GM19043 (cell line): ENCODE results near the gene NUTM2E.
"Not testable (repeated sequence)": the region's sequence is repeated elsewhere in the genome, so short reads cannot be mapped to it uniquely, and the experiment has no call there.

Experiments
- ATAC-seq: cut with Tn5 transposase; IDR thresholded peaks from one replicate; pipeline ENCODE4 v1.9.1; 2021; ENCODE audit warnings: low read depth; ENCODE audit not compliant: unreplicated experiment

The NUTM2E gene

DNA sequence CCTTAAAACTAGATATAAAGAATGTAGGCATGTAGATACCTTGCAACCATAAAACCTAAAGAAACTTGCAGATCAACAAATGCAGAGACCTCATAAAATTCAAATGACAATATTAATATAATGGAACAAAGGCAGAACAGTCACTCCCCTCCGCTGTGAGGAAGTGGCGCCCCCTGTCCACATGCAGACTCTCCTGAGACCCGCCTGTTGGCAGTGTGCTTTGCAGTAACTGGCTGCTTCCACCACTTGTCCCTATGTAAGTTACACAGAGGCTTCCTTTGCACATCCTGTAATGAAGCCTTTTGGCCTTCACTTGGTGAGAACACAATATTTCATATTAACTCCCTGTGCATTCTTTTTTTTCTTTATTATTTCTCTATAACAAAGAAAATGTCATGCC is 36.3 kb downstream of the NUTM2E start:
- ATAC-seq: not testable (repeated sequence)

DNA sequence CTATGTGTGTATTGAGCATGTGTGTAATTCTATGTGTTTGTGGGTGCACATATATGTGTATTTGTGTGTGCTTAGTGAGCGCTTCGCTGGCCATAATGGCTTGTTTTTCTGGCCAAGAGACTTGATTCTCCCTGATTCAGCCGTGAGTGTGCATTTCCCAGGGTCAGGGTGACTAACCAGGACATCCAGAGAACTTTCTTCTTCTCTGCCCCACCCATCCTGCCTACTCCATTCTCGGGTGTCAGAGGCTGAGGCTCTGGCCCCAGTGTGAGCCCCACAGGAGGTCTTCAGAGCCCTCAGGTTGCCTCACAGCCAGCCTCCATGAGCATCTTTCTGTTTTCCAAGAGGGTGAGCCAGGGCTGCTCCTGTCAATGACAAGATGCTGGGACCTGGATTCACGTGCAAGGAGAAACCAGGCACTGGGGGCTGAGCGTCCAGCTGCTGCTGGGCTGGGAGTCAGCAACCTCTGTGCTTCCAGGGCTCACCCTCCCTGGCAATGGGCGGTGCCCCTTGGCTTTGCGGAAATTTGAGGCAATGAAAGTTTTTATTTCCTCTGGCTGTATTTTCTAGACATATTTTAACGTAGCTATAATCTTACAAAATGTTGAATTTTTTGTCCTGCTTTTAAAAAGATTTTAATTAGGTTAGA is 40.5 kb downstream of the NUTM2E start:
- ATAC-seq: not testable (repeated sequence)

- ATAC-seq: not testable (repeated sequence)
These were observed 41.5 kb downstream of the NUTM2E start for GRCh38 chr10:79868023-79868422.

- not testable (repeated sequence) for ATAC-seq
These were observed 43.0 kb downstream of the NUTM2E start for GRCh38 chr10:79869439-79870097.

- ATAC-seq: not testable (repeated sequence)
These were observed 45.2 kb downstream of the NUTM2E start for GRCh38 chr10:79871729-79872128.
